NCI-H226 (cell line): ENCODE data around the gene NARF.
"Not testable (repeated sequence)": the region's sequence is repeated elsewhere in the genome, so short reads cannot be mapped to it uniquely, and the experiment has no call there.

Experiments used
- DNase-seq: peaks from one replicate; pipeline ENCODE4 v3.0.0-alpha.2; 2015

Gene NARF

GRCh38 chr17:82449131-82449882, 9.2 kb upstream of the NARF start:
- no peak for DNase-seq

DNA sequence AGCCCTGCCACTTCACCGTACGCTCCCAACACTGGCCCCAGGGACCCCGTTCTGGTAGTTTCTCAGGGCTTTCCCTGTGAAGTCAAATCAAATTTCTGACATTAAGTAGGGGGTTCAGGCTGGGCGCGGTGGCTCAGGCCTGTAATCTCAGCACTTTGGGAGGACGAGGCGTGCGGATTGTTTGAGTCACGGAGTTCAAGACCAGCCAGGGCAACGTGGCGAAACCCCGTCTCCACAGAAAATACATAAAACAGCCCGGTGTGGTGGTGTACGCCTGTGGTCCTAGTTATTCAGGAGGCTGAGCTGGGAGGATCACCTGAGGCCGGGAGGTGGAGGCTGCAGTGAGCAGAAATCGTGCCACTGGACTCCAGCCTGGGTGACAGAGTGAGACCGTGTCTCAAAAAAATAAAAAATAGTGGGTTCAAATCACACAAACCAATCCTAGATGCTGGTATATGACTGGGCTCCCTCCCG, 8.6 kb upstream of the NARF start:
- no peak for DNase-seq

DNA sequence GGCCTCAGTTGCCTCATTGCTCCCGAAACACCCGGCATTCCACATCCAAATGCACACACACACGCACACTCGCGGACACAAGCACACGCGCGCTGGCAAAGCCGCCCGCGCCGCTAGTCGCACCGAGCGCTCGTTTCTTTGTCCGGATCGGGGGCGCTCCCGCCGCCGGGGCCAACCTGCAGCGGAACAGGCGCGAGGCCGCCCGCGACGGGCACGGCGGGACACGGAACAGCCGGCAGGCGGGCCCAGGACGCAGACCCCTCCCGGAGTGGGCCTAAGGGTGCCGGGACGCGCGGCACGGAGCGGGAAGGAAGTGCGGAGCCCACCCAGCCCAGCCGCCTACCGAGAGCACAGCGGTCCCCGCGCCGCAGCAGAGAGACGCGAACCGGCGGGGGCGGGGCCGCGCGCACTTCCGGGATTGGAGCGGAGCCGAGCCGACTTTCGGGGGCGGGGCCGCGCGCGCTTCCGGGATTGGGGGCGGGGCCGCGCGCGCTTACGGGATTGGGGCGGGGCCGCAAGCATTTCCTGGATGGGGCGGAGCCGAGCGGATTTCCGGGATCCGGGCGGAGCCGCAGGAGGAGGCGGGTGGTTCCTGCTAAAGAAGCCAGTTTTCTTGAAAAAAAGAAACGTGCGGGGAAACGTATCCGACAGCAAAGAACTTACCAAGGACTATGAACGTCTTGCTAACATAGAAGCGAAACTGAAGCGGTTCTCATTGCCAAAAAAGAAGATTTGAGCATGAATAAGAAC, 8.0 kb upstream of the NARF start, which contains the start of gene CYBC1:
CYBC1 (minus strand) TSS at position 396 of the 750 bp plus-strand sequence. CDS start 1,498 bp downstream, outside the sequence.
- DNase-seq = peak; percentile 68

- DNase-seq = no peak
These were observed 6.4 kb upstream of the NARF start for GRCh38 chr17:82452162-82452561.

GRCh38 chr17:82453151-82453550, 5.4 kb upstream of the NARF start:
- not testable (repeated sequence) for DNase-seq

DNA sequence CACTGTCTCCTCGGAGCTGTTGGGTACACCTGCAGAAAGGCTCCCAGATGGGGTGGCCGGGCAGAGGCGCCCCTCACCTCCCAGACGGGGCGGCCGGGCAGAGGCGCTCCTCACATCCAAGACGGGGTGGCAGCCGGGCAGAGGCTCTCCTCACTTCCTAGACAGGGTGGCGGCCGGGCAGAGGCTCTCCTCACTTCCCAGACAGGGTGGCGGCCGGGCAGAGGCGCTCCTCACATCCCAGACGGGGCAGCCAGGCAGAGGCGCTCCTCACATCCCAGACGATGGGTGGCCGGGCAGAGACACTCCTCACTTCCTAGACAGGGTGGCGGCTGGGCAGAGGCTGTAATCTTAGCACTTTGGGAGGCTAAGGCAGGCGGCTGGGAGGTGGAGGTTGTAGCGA, 4.8 kb upstream of the NARF start:
- not testable (repeated sequence) for DNase-seq

GRCh38 chr17:82457073-82457928, 1.2 kb upstream of the NARF start:
- peak; percentile 58 for DNase-seq

DNA sequence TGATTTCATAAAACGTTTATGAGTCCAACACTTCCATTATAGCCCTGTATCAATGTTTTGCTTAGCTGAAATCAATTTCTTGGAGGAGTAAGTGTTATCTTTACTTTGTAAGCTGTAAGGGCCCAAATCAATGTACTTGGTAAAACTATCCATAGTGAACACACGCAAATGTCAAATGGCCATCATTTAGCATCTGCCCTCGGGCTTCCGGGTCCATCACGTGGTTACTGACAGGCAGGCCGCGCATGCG, 687 bp upstream of the NARF start:
- no peak for DNase-seq

DNA sequence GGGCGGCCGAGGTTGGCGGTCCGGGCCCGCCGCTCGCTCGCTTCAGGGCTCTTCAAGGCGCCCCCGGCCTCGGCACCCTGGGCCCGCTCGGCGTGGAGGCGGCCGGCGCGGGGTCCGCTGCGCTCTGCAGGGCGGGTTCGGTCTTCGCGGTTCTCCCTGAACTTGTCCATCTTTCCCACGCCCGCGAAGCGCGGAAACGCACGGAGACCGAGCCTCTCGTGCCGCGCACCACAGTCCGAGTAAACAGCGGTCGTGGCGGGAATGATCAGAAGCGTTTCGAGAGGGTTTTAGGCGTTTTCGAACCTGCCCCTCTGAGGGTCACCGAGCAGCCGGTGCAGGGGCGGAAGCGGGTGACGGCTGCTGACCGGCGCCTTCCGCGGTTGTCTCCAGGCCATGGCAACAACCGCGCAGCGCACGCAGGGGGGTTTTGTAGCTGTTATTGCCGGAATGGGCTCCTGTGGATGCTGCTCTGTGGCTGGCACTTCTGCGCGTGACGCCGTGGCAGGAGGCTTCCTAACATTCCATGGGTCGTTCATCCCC, 414 bp downstream of the NARF start:
- no peak for DNase-seq

DNA sequence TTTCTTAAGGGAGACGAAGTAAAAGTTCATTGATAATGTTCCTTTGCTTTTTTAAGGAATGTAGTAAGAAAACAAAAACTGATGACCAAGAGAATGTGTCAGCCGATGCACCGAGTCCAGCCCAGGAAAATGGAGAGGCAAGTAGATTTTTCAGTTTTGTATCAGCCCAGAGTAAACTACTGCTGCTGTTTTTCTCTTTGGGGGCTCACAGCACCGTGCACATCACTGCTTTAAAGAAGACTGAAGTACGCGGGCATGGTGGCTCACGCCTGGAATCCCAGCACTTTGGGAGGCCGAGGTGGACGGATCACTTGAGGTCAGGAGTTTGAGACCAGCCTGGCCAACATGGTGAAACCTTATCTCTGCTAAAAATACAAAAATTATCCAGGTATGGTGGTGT, 1.4 kb downstream of the NARF start:
- DNase-seq = not testable (repeated sequence)

DNA sequence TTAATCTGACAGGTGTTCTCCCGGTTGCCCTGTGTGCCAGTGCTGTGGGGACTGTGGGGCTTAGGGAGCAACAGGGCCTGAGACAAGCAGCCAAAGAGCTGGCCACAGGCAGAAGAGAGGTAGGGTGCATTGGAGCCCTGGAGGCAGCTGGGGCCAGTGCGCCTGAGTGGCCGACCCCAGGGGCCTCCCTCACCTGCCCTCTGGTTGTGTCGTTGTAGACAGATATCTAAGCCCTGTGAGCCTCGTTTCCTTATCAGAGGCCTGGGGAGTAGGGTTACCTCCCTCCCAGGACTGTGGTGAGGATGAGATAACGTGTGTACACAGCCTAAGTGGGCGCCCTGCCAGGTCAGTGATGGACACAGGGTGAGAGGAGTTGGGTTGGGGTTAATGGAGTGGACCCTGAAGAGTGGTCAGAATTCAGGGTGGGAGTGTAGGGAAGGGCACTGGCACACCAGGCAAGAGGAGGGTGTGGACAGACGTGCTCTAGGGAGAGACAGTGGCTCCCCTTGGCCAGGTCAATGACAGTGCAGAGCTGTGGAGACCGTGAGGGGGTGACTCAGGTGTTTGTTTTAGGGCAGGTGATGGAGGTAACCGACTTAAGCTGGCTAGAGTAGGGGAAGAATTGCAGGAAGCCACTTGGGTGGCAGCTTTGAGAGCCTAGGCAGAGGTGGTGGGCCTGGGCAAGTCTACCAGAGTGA, 3.4 kb downstream of the NARF start:
- peak; percentile 18 for DNase-seq

GRCh38 chr17:82463391-82463790, 4.8 kb downstream of the NARF start:
- DNase-seq = no peak

GRCh38 chr17:82463925-82464566, 5.5 kb downstream of the NARF start:
- DNase-seq = no peak

DNA sequence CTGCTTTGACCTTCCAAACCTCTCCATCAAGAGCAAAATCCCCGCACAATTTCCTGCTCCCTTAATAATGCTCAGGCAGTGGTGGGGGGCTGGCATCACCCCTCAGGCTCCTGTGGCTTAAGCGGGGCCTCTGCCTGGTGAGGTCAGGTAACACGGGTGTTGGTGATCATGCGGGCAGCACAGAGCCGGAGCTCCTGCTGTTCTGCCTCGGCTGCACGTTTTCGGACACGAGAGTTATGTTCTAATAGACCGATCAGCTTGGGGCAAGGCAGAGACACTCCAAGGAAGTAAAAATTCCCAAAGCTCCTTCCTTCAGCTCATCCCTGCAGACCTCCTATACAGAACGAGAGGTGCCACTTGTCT, 6.0 kb downstream of the NARF start:
- DNase-seq = no peak

GRCh38 chr17:82465023-82465603, 6.6 kb downstream of the NARF start:
- no peak for DNase-seq

- no peak for DNase-seq
These were observed 10.2 kb downstream of the NARF start for GRCh38 chr17:82468692-82469091.

DNA sequence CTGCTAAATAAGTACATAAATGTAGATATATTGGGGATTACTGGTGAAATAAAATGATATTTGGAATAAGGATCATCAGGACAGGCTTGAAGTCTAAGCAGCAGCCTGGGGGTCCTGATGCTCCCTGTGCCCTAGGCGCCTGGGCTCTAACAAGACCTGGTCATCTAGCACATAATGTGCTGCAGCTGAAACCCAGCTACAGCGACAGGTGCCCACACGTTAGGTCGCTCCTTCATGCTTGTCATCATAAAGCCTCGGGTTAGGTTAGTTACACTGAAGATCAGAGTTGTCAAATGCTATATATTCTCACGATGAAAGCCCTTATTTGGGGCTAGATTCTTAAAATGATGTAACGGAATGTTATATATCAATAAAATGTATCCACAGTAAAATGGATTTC, 11.5 kb downstream of the NARF start:
- no peak for DNase-seq

GRCh38 chr17:82474223-82475010, 15.9 kb downstream of the NARF start:
- DNase-seq = no peak

GRCh38 chr17:82475458-82475857, 16.9 kb downstream of the NARF start:
- DNase-seq = no peak

DNA sequence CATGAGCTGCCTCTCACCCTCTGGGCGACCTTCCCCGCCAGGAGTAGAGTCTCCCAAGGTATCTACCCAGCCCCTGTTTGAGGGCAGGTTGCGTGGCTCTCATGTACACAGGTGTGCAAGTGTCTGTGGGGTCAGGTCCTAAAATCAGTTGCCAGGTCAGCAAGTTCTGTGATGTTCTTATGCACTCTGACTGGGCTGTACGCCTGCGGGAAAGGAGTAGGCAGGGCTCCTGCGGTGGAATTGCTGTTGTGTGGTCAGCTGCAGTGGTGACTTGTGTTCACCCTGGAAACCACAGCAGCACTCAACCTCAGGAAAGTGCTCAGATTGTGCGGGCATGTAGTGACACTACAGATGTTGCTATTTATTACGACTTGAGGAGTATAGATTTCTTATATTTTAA, 19.4 kb downstream of the NARF start:
- no peak for DNase-seq

DNA sequence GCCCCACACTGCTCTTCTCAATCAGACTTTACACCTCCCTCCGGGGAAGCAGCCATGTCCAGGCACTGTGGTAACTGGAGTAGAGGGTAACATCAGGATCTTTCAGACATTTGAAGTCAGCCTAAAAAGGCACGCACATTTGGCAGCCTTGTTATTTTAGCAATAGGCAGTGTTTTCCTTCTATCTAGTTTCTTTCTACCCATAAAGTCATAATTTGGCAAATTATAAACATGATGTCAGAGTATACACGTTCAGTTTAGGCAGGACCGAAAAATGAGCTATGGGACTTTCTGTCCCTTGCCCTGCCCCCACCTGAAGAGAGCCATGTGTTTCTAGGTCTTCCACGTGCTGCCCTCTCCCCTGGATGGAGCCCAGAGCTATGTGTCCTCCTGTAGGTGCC, 21.1 kb downstream of the NARF start:
- DNase-seq = no peak
